Measurements from ENCODE around the gene GNMT. TPM values are rescaled to one million over a fixed set of nuclear protein-coding genes. Genes with fewer than 3 reads are reported as not detected.

The GNMT gene
- polyA plus RNA-seq (2013, experiment 1 of 2), result 1.00 TPM
- 0.89 TPM for polyA plus RNA-seq (2013, experiment 2 of 2)

DNA sequence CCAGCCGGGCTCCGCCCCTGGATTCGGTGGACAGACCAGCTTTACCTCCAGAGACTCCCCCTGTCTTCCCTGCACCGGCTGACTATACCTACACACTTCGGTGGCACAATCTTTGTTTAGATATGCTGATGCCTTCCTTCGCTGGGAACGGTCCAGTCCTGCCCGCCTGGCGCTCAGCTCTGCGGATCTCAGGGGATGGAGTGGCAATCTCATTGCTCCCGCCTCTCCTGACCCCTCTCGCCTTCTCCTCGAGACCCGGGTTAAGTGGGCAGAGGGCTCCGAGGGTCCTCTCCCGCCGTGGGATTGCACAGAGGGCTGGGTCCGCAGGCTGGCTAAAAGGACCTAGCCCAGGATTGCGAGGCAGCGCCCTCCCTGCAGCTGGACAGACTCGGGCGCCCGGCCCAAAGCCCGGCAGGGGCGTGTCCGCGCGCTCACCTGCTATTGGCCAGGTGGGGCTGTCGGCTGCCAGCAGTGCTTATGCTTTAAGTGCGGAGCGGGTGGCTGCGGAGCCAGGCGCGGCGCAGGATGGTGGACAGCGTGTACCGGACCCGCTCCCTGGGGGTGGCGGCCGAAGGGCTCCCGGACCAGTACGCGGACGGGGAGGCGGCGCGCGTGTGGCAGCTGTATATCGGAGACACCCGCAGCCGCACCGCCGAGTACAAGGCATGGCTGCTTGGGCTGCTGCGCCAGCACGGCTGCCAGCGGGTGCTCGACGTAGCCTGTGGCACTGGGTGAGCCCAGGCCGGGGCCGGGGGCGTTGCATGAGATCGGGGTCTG lies at the start of gene GNMT:
Gene GNMT, plus strand, starts transcription at position 512 of the 777 bp plus-strand sequence. Its CDS starts 14 bp downstream, at position 526.
- Histone ChIP-seq H3K9ac (ENCODE audit: low read depth, low read length) (peak within 1 kb of the TSS; percentile 40; the same call in 1 of the 2 replicates), H3K9me3 (ENCODE audit: insufficient read depth, low read depth, low read length) (no peaks in the 10 kb centered on the region), H3K4me3 (ENCODE audit: low read length) (peak within 1 kb of the TSS; percentile 56), H3K27me3 (ENCODE audit: insufficient read depth, low read length) (peaks cover 30% of the 10 kb centered on the region), H3K4me1 (ENCODE audit: insufficient read depth, low read length) (no peaks in the 10 kb centered on the region; the same call in 1 of the 2 replicates), H3K36me3 (ENCODE audit: insufficient read depth, low read length) (no peaks in the 10 kb centered on the region), H3K27ac (ENCODE audit: low read depth, low read length) (no peak within 1 kb of the TSS)
- WGBS, result 3% methylated on average over 62 of the region's 62 CpGs

DNA sequence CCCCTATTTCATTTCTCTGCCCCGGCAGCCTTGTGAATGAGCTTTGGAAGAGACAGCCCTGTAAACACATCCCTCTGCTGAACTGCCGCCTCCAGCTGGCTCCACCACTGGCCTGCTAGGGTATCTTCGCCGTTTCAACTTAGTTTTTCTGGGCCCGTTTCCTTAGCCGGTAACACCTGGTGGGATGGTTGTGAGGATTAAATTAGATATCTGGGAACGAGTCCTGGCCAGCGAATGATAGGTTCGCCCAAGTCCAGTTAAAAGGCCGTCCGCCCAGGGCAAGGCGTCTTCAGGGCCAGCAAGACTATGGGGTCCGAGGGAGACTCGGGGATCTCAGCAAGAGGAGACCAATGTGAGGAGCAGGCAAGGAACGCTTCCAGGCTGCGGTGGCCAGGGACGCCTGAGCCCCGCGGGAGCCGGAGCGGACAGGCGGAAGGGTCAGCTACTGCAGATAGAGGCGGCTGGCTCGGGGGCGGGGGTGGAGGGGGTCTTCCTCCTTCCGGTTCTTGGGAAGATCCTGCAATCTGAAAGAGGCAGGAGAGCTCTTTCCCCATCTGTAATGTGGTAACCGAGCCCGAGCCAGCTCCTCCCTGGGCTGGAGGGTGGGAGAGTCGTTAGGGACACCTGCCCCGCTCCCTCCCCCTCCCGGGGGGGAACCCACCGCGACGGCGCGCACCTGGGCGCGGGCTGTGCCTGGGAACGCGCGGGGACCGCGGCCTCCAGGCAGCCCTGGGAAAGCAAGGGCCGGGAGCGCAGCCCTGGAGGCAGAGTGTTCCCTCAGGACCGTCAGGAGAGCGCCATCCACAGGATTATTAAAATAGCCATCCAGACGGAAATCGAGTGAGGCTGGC lies 49.2 kb upstream of the GNMT start:
- H3K36me3 ChIP-seq (ENCODE audit: insufficient read depth, low read length), result no peaks in the 10 kb centered on the region
- H3K4me3 ChIP-seq (ENCODE audit: low read length), result peak overlapping the region; percentile 68
- peak overlapping the region; percentile 89; the same call in 1 of the 2 replicates for H3K27ac ChIP-seq (ENCODE audit: low read depth, low read length)
- H3K4me1 ChIP-seq (ENCODE audit: insufficient read depth, low read length), result no peaks in the 10 kb centered on the region
- no peaks in the 10 kb centered on the region for H3K27me3 ChIP-seq (ENCODE audit: insufficient read depth, low read length)
- no peaks in the 10 kb centered on the region for H3K9me3 ChIP-seq (ENCODE audit: insufficient read depth, low read depth, low read length)
- 2% methylated on average over 49 of the region's 49 CpGs for WGBS
- peak overlapping the region; percentile 61 for H3K9ac ChIP-seq (ENCODE audit: low read depth, low read length)

DNA sequence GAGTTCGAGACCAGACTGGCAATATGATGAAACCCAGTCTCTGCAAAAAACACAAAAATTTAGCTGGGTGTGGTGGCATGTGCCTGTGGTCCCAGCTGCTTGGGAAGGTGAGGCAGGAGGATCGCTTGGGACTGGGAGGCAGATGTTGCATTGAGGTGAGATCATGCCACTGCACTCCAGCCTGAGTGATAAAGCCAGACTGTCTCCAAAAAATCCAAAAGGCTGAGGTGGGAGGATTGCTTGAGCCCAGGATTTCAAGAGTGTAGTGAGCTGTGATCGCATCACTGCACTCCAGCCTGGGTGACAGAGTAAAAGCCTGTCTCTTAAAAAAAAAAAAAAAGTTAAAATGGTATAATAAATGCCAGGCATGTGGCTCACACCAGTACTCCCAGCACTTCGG lies 46.0 kb upstream of the GNMT start:
- Histone ChIP-seq H3K9ac (ENCODE audit: low read depth, low read length) (no peak overlapping the region), H3K4me3 (ENCODE audit: low read length) (no peak overlapping the region), H3K4me1 (ENCODE audit: insufficient read depth, low read length) (no peaks in the 10 kb centered on the region), H3K27me3 (ENCODE audit: insufficient read depth, low read length) (no peaks in the 10 kb centered on the region), H3K27ac (ENCODE audit: low read depth, low read length) (no peak overlapping the region), H3K36me3 (ENCODE audit: insufficient read depth, low read length) (no peaks in the 10 kb centered on the region), H3K9me3 (ENCODE audit: insufficient read depth, low read depth, low read length) (no peaks in the 10 kb centered on the region)
- 87% methylated on average over 4 of the region's 4 CpGs for WGBS

DNA sequence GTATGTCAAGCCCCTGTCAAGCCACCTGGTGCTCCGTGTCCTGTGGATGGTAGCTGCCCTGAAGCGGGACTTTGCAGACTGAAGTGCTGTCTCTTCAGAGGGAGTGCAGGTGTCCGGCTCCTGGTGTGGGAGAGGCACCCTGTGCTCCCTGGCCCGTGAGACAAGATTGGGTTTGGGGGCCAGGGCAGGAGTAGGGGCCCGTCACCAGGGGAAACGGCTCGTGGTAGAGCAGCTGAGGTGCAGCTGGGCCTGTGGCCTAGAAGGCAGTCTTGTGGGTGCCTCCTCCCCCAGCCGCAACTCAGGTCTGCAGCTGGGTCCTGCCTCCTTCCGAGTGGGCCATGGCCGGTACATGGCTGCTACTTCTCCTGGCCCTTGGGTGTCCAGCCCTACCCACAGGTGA lies 44.8 kb upstream of the GNMT start, which contains the start of gene PTCRA:
Gene PTCRA, plus strand, starts transcription at position 322 of the 400 bp plus-strand sequence. Its CDS starts 17 bp downstream, at position 339.
- 90% methylated on average over 10 of the region's 10 CpGs for WGBS
- H3K4me3 ChIP-seq (ENCODE audit: low read length), result no peak within 1 kb of the TSS
- H3K27ac ChIP-seq (ENCODE audit: low read depth, low read length), result no peak within 1 kb of the TSS
- H3K9me3 ChIP-seq (ENCODE audit: insufficient read depth, low read depth, low read length), result no peaks in the 10 kb centered on the region
- no peak within 1 kb of the TSS for H3K9ac ChIP-seq (ENCODE audit: low read depth, low read length)
- no peaks in the 10 kb centered on the region for H3K4me1 ChIP-seq (ENCODE audit: insufficient read depth, low read length)
- H3K27me3 ChIP-seq (ENCODE audit: insufficient read depth, low read length), result no peaks in the 10 kb centered on the region
- no peaks in the 10 kb centered on the region for H3K36me3 ChIP-seq (ENCODE audit: insufficient read depth, low read length)

DNA sequence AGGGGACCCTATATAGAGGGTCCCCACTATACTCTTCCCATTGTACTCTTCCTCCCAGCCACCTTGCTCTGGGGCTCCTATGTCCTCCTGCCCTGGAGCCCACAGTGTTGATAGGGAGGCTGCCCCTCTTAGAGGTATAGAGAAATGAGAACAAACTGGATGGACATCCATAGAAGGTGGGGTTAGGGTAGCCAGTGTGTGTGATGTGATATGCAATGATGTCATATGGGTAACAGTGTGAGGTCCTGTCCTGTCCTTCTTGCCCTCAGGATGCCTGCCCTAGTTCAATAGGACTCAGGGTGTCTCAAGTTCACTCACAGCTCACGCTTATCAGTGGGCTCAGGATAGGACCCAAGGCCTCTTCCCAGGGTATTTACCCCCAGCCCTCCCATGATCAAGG lies 44.3 kb upstream of the GNMT start:
- H3K27ac ChIP-seq (ENCODE audit: low read depth, low read length), result no peak overlapping the region
- H3K9ac ChIP-seq (ENCODE audit: low read depth, low read length), result no peak overlapping the region
- H3K4me1 ChIP-seq (ENCODE audit: insufficient read depth, low read length), result no peaks in the 10 kb centered on the region
- WGBS, result 95% methylated on average over 1 of the region's 1 CpG
- H3K27me3 ChIP-seq (ENCODE audit: insufficient read depth, low read length), result no peaks in the 10 kb centered on the region
- no peaks in the 10 kb centered on the region for H3K9me3 ChIP-seq (ENCODE audit: insufficient read depth, low read depth, low read length)
- H3K4me3 ChIP-seq (ENCODE audit: low read length), result no peak overlapping the region
- no peaks in the 10 kb centered on the region for H3K36me3 ChIP-seq (ENCODE audit: insufficient read depth, low read length)

DNA sequence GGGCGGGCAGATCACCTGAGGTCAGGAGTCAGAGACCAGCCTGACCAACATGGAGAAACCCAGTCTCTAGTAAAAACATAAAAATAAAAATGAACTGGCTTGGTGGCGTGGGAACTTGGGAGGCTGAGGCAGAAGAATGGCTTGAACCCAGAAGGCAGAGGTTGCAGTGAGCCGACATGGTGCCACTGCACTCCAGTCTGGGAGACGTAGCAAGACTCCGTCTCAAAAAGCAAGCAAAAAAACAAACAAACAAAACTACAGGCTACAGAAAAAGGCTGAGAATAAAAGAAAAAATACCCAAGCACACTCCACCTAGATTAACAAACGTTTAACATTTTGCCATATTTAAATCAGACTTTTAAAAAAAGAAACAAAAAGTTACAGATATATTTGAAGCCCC lies 38.8 kb upstream of the GNMT start:
- no peaks in the 10 kb centered on the region for H3K4me1 ChIP-seq (ENCODE audit: insufficient read depth, low read length)
- no peak overlapping the region for H3K4me3 ChIP-seq (ENCODE audit: low read length)
- H3K27me3 ChIP-seq (ENCODE audit: insufficient read depth, low read length), result no peaks in the 10 kb centered on the region
- H3K9ac ChIP-seq (ENCODE audit: low read depth, low read length), result no peak overlapping the region
- H3K27ac ChIP-seq (ENCODE audit: low read depth, low read length), result no peak overlapping the region
- 85% methylated on average over 6 of the region's 6 CpGs for WGBS
- H3K36me3 ChIP-seq (ENCODE audit: insufficient read depth, low read length), result no peaks in the 10 kb centered on the region
- no peaks in the 10 kb centered on the region for H3K9me3 ChIP-seq (ENCODE audit: insufficient read depth, low read depth, low read length)

DNA sequence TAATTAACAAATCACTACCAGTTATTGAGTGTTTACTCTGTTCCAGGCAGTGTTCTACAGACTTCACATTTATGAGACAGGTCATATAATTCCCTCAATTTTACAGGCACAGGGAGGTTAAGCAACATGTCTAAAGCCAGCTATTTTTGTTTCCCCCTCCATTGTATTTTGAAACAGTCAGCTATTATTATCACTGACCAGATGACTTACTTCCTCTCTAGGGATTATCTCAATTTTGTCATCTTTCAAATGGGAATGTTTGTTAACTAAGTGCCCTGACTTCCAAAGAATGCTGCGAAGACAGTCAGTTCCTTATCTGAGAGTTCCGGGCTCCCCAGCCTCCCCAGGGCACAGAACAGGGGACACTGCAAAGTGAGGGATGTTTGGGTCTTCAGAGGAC lies 36.9 kb upstream of the GNMT start:
- Histone ChIP-seq H3K27ac (ENCODE audit: low read depth, low read length) (no peak overlapping the region), H3K9ac (ENCODE audit: low read depth, low read length) (no peak overlapping the region), H3K27me3 (ENCODE audit: insufficient read depth, low read length) (no peaks in the 10 kb centered on the region), H3K9me3 (ENCODE audit: insufficient read depth, low read depth, low read length) (no peaks in the 10 kb centered on the region), H3K4me3 (ENCODE audit: low read length) (no peak overlapping the region), H3K36me3 (ENCODE audit: insufficient read depth, low read length) (no peaks in the 10 kb centered on the region), H3K4me1 (ENCODE audit: insufficient read depth, low read length) (no peaks in the 10 kb centered on the region)
- WGBS, result 91% methylated on average over 2 of the region's 2 CpGs

DNA sequence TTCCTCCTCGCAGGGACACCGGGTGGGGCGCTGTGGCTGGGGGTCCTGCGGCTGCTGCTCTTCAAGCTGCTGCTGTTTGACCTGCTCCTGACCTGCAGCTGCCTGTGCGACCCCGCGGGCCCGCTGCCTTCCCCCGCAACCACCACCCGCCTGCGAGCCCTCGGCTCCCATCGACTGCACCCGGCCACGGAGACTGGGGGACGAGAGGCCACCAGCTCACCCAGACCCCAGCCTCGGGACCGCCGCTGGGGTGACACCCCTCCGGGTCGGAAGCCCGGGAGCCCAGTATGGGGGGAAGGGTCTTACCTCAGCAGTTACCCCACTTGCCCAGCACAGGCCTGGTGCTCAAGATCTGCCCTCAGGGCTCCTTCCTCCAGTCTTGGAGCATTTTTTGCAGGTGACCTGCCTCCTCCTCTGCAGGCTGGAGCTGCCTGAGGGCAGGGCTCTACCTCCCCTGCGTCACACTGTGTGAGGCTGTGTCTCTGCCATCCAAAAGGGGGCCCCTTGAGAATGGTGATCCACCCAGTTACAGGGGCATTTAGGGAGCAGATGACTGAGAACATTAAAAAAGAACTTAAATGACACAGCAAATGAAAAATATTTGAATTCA lies 35.2 kb upstream of the GNMT start:
- 89% methylated on average over 23 of the region's 23 CpGs for WGBS
- Histone ChIP-seq H3K4me3 (ENCODE audit: low read length) (no peak overlapping the region), H3K9me3 (ENCODE audit: insufficient read depth, low read depth, low read length) (no peaks in the 10 kb centered on the region), H3K27ac (ENCODE audit: low read depth, low read length) (no peak overlapping the region; the same call in 1 of the 2 replicates), H3K27me3 (ENCODE audit: insufficient read depth, low read length) (no peaks in the 10 kb centered on the region), H3K36me3 (ENCODE audit: insufficient read depth, low read length) (no peaks in the 10 kb centered on the region), H3K9ac (ENCODE audit: low read depth, low read length) (no peak overlapping the region; the same call in 1 of the 2 replicates), H3K4me1 (ENCODE audit: insufficient read depth, low read length) (no peaks in the 10 kb centered on the region)

DNA sequence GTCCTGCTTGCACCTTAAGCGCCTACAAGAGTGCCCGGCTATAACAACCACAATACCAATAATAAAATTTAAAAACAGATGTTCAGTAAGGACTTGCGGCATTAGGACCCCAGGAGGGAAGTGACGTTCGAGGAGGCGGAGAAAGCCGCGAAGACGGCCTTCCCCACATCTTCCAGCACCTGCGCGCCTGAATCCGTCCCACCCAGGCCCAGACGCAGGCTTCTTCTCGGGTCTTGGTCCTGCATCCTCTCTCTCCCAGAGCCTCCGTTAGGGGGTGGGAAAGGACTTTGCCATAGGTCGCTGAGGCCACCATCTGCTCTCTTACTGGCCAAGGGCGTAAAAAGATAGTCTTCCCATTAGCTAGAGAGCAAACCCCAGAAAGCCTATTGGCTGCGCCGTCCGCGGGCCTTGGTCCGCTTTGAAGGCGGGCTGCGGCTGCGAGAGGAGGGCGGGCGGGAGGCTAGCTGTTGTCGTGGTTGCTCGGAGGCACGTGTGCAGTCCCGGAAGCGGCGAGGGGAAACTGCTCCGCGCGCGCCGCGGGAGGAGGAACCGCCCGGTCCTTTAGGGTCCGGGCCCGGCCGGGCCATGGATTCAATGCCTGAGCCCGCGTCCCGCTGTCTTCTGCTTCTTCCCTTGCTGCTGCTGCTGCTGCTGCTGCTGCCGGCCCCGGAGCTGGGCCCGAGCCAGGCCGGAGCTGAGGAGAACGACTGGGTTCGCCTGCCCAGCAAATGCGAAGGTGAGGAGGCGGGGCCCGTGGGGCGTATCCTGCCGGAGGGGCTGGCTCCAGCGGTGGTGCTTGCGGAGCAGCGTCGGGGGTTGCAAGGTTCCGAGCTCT lies 31.4 kb upstream of the GNMT start, which contains the start of gene CNPY3:
Gene CNPY3, plus strand, starts transcription at position 495 of the 835 bp plus-strand sequence. Its CDS starts 91 bp downstream, at position 586.
- H3K27me3 ChIP-seq (ENCODE audit: insufficient read depth, low read length), result no peaks in the 10 kb centered on the region
- H3K27ac ChIP-seq (ENCODE audit: low read depth, low read length), result peak within 1 kb of the TSS; percentile 95
- H3K9me3 ChIP-seq (ENCODE audit: insufficient read depth, low read depth, low read length), result no peaks in the 10 kb centered on the region
- 1% methylated on average over 62 of the region's 63 CpGs for WGBS
- no peaks in the 10 kb centered on the region for H3K4me1 ChIP-seq (ENCODE audit: insufficient read depth, low read length)
- peak within 1 kb of the TSS; percentile 64 for H3K4me3 ChIP-seq (ENCODE audit: low read length)
- peaks cover 23% of the 10 kb centered on the region for H3K36me3 ChIP-seq (ENCODE audit: insufficient read depth, low read length)
- peak within 1 kb of the TSS; percentile 81 for H3K9ac ChIP-seq (ENCODE audit: low read depth, low read length)

DNA sequence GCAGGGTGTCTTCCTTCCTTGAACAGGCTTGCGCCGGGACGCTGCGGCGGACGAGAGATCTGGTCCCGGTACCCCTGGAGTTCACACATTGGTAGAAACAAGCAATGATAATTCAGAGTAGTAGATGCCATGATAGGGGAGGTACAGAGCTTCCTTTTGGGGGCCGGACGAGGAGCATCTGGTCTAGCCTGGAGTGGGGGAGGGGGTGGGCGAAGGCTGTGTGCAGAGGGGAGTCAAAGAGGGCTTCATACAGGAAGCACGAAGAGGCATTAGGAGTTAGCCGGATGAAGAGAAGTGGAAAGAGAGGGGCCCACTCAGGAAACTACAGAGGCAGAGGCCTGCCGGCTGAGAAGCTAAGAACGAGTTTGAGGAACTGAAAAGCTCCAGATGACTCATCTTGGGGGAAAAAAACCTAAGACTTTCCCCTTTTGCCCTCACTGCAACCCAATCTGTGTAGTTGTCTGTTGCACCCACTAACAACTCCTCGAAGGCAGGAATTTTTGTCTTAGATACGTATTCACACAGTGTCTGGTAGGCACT lies 30.7 kb upstream of the GNMT start:
- Histone ChIP-seq H3K9ac (ENCODE audit: low read depth, low read length) (peak overlapping the region; percentile 81), H3K4me1 (ENCODE audit: insufficient read depth, low read length) (no peaks in the 10 kb centered on the region), H3K9me3 (ENCODE audit: insufficient read depth, low read depth, low read length) (no peaks in the 10 kb centered on the region), H3K36me3 (ENCODE audit: insufficient read depth, low read length) (peaks cover 29% of the 10 kb centered on the region), H3K27ac (ENCODE audit: low read depth, low read length) (peak overlapping the region; percentile 95), H3K27me3 (ENCODE audit: insufficient read depth, low read length) (no peaks in the 10 kb centered on the region), H3K4me3 (ENCODE audit: low read length) (peak overlapping the region; percentile 64)
- under 1% methylated on average over 16 of the region's 16 CpGs for WGBS
